Mesodermal cell (in vitro differentiated cells): Measurements from ENCODE around the gene CLK2.
A peak's percentile ranks its signal among the peaks of the same experiment; 100 is the strongest.

Experiments used
- H3K27ac ChIP-seq: 2 replicates; pipeline ENCODE4 v1.7.0; 2013; ENCODE audit warnings: mild to moderate bottlenecking, low read depth, low read length, moderate library complexity; ENCODE audit not compliant: severe bottlenecking
- H3K36me3 ChIP-seq: 2 replicates; pipeline ENCODE4 v1.7.1; 2013; ENCODE audit warnings: mild to moderate bottlenecking, low read length, moderate library complexity; ENCODE audit not compliant: control insufficient read depth, insufficient read depth
- H3K4me1 ChIP-seq: one replicate; pipeline ENCODE4 v1.7.1; 2013; ENCODE audit warnings: mild to moderate bottlenecking, low read length; ENCODE audit not compliant: insufficient read depth, control insufficient read depth, poor library complexity, severe bottlenecking
- H3K4me3 ChIP-seq: 2 replicates; pipeline ENCODE4 v1.7.0; 2013; ENCODE audit warnings: low read length, control low read depth, mild to moderate bottlenecking; ENCODE audit not compliant: insufficient read depth, poor library complexity, severe bottlenecking; ENCODE audit errors: extremely low read depth
- H3K9me3 ChIP-seq: 2 replicates; pipeline ENCODE4 v1.7.1; 2013; ENCODE audit warnings: mild to moderate bottlenecking, low read length, moderate library complexity; ENCODE audit not compliant: control insufficient read depth
- WGBS, 2 experiments: methylation state at CpG; one replicate each; pipeline ENCODE4 v1.1.5; 2013; ENCODE audit warnings: missing lambda C conversion rate in 2 of 2; ENCODE audit not compliant: insufficient coverage in 2 of 2; 5-methylcytosine and 5-hydroxymethylcytosine counted together

CLK2 gene

GRCh38 chr1:155266553-155266952 lies 6.8 kb downstream of the CLK2 start:
- 98 to 100% methylated on average over 2 to 5 of the region's 6 CpGs for WGBS, 2 experiments
- Histone ChIP-seq H3K4me1 (peaks cover 4% of the 10 kb centered on the region), H3K4me3 (no peak overlapping the region), H3K27ac (no peak overlapping the region), H3K9me3 (no peaks in the 10 kb centered on the region), H3K36me3 (peaks cover 91% of the 10 kb centered on the region)

- 91 to 94% methylated on average over 8 to 10 of the region's 11 CpGs for WGBS, 2 experiments
Measured at GRCh38 chr1:155263067-155263466, 10.2 kb downstream of the CLK2 start.

GRCh38 chr1:155261852-155262673 lies 11.2 kb downstream of the CLK2 start, which contains the start of gene SCAMP3:
Gene SCAMP3 (minus strand): TSS chr1:155262360. CDS start chr1:155262151, 209 bp downstream.
- Histone ChIP-seq H3K36me3 (peaks cover 75% of the 10 kb centered on the region), H3K4me3 (peak within 1 kb of the TSS; percentile 81), H3K9me3 (no peaks in the 10 kb centered on the region), H3K4me1 (peaks cover 8% of the 10 kb centered on the region), H3K27ac (peak within 1 kb of the TSS; percentile 81)
- whole genome bisulfite sequencing, 2 experiments: 1% methylated on average over 30 to 46 of the region's 47 CpGs

More at GRCh38 chr1:155263067-155263466, 10.2 kb downstream of the CLK2 start:
- Histone ChIP-seq H3K9me3 (no peaks in the 10 kb centered on the region), H3K4me3 (no peak overlapping the region), H3K4me1 (peaks cover 8% of the 10 kb centered on the region), H3K36me3 (peaks cover 79% of the 10 kb centered on the region), H3K27ac (no peak overlapping the region)

- Histone ChIP-seq H3K36me3 (peaks cover 75% of the 10 kb centered on the region), H3K27ac (peak overlapping the region; percentile 81), H3K4me3 (peak overlapping the region; percentile 81), H3K9me3 (no peaks in the 10 kb centered on the region), H3K4me1 (peaks cover 9% of the 10 kb centered on the region)
- whole genome bisulfite sequencing, 2 experiments: 1 to 6% methylated on average over 9 of the region's 9 CpGs
Measured at GRCh38 chr1:155261493-155261851, 11.8 kb downstream of the CLK2 start.

GRCh38 chr1:155260276-155260675 lies 13.0 kb downstream of the CLK2 start:
- H3K36me3 ChIP-seq: peaks cover 65% of the 10 kb centered on the region
- H3K27ac ChIP-seq: no peak overlapping the region
- H3K4me1 ChIP-seq: peaks cover 15% of the 10 kb centered on the region
- no peaks in the 10 kb centered on the region for H3K9me3 ChIP-seq
- 90 to 100% methylated on average over 2 to 3 of the region's 5 CpGs for WGBS, 2 experiments
- H3K4me3 ChIP-seq: peak overlapping the region; percentile 1

- 92 to 96% methylated on average over 19 to 20 of the region's 20 CpGs for WGBS, 2 experiments
- peaks cover 28% of the 10 kb centered on the region for H3K4me1 ChIP-seq
- H3K9me3 ChIP-seq: no peaks in the 10 kb centered on the region
- peaks cover 47% of the 10 kb centered on the region for H3K36me3 ChIP-seq
- peak overlapping the region; percentile 65 for H3K4me3 ChIP-seq
- H3K27ac ChIP-seq: no peak overlapping the region
Measured at GRCh38 chr1:155256058-155256852, 17.0 kb downstream of the CLK2 start.

GRCh38 chr1:155255243-155256007 lies 17.9 kb downstream of the CLK2 start, which contains the start of gene ENTREP3:
Gene ENTREP3 (minus strand): TSS chr1:155255483. CDS start chr1:155254877, 606 bp downstream.
- Histone ChIP-seq H3K9me3 (no peaks in the 10 kb centered on the region), H3K4me3 (peak within 1 kb of the TSS; percentile 65), H3K36me3 (peaks cover 49% of the 10 kb centered on the region), H3K4me1 (peaks cover 34% of the 10 kb centered on the region), H3K27ac (no peak within 1 kb of the TSS)
- 4% methylated on average over 30 to 43 of the region's 54 CpGs for WGBS, 2 experiments

GRCh38 chr1:155254714-155255242 lies 18.5 kb downstream of the CLK2 start:
- Histone ChIP-seq H3K4me1 (peaks cover 35% of the 10 kb centered on the region), H3K27ac (no peak overlapping the region), H3K4me3 (peak overlapping the region; percentile 65), H3K9me3 (no peaks in the 10 kb centered on the region), H3K36me3 (peaks cover 50% of the 10 kb centered on the region)
- 18% methylated on average over 9 to 29 of the region's 35 CpGs for WGBS, 2 experiments

GRCh38 chr1:155254228-155254713 lies 19.0 kb downstream of the CLK2 start:
- Histone ChIP-seq H3K4me3 (peak overlapping the region; percentile 65), H3K36me3 (peaks cover 49% of the 10 kb centered on the region), H3K4me1 (peaks cover 35% of the 10 kb centered on the region), H3K9me3 (no peaks in the 10 kb centered on the region), H3K27ac (no peak overlapping the region)
- WGBS, 2 experiments: 81 to 87% methylated on average over 9 to 11 of the region's 12 CpGs

GRCh38 chr1:155253797-155254196 lies 19.5 kb downstream of the CLK2 start:
- 83 to 100% methylated on average over 4 to 5 of the region's 5 CpGs for WGBS, 2 experiments
- H3K9me3 ChIP-seq: no peaks in the 10 kb centered on the region
- peaks cover 49% of the 10 kb centered on the region for H3K36me3 ChIP-seq
- H3K4me3 ChIP-seq: peak overlapping the region; percentile 65
- peaks cover 35% of the 10 kb centered on the region for H3K4me1 ChIP-seq
- H3K27ac ChIP-seq: peak overlapping the region; percentile 29
